GM23248 (cell line): ENCODE results near the gene LAMB2.

Source experiments
- EZH2 ChIP-seq: fragments of 200-600 bp; sonication (generic); IDR thresholded peaks from 2 replicates; pipeline ENCODE4 v1.6.1; 2018; ENCODE audit warnings: antibody characterized with exemption, mild to moderate bottlenecking; ENCODE audit not compliant: insufficient read depth, poor library complexity, severe bottlenecking
- EZH2phosphoT487 ChIP-seq: fragments of 200-600 bp; sonication (generic); IDR thresholded peaks from 2 replicates; pipeline ENCODE4 v1.6.1; 2018; ENCODE audit warnings: antibody characterized with exemption, moderate library complexity, mild to moderate bottlenecking, low read depth; ENCODE audit not compliant: insufficient read depth

DNA sequence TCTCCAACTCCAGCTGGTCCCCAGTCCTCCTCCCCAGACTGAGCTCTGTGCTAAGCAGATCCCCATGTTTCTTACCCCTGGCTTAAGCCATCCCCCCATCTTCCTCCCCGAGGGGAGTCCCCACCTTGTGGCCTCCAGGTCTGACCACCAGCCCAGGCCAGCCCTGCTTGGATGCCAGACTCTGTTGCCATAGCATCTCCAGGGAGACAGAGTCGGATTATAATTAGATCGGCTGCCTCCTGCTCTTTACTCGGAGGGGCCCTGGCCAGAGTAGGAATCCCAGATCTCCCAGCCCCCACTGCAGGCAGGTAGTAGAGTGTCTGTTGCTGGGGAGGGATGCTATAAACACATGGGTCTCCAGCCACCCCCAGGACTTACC, 40.9 kb upstream of the LAMB2 start:
- TF ChIP-seq EZH2 = no peak
- TF ChIP-seq EZH2phosphoT487 = no peak
